Bronchial epithelial cell (primary cell): ENCODE results near the gene SMIM1. TPM values are rescaled to one million over a fixed set of nuclear protein-coding genes. Genes with fewer than 3 reads are reported as not detected.

Source experiments
- DNase-seq: peaks from one replicate; pipeline ENCODE4 v3.0.0-alpha.2; 2010; ENCODE audit warnings: low read depth
- FAIRE-seq: peaks from 2 replicates; lab custom pipeline; 2011; peaks lifted over from hg19 to GRCh38; lab: Jason Lieb, UNC
- H3K27me3 ChIP-seq: 2 replicates; pipeline ENCODE4 v1.5.1; 2011; ENCODE audit warnings: low read length; ENCODE audit not compliant: control insufficient read depth, insufficient read depth
- H3K36me3 ChIP-seq: 2 replicates; pipeline ENCODE4 v1.5.1; 2011; ENCODE audit warnings: low read length; ENCODE audit not compliant: control insufficient read depth, insufficient read depth
- H3K4me3 ChIP-seq: 2 replicates; pipeline ENCODE4 v1.5.1; 2011; ENCODE audit warnings: mild to moderate bottlenecking, low read depth, low read length, control low read depth
- CTCF ChIP-seq: IDR thresholded peaks from 2 replicates; pipeline ENCODE4 v1.5.1; 2011; ENCODE audit warnings: mild to moderate bottlenecking, moderate library complexity, low read length, control low read depth, inconsistent platforms; ENCODE audit not compliant: insufficient read depth, severe bottlenecking
- total RNA-seq: library from RNA; depleted of rRNA; stranded (reverse); fragments of >200 nt; gene quantifications from 2 replicates; pipeline ENCODE4 v1.2.1, GENCODE V29; 2014

Gene SMIM1
- total RNA-seq, 1 donor from 2014 or later, result not detected

DNA sequence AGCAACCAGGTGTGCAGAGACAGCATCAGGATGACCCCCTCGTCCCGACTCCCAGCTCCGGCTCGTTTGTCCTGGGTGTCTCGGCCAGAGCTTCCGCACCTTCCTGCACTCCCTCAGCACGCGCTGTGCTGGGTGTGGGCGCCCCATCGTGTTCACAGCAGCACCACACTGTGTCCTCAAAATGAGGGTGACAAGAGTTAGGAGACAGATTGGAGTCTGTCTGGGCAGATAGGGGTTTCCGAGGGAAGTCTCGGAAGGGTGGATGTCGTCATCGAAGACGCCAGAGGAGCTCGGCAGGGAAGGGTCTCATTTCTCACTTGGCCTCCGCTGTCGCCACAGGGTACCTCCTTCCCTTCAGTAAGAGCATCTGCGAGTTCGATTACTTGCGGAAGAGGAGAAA is 16.2 kb upstream of the SMIM1 start:
- H3K36me3 ChIP-seq, result no peaks in the 10 kb centered on the region
- no peaks in the 10 kb centered on the region for H3K27me3 ChIP-seq
- DNase-seq (no peak), FAIRE-seq (no peak)
- H3K4me3 ChIP-seq, result no peak overlapping the region
- TF ChIP-seq CTCF, result no peak

- Histone ChIP-seq H3K27me3 (no peaks in the 10 kb centered on the region), H3K4me3 (no peak overlapping the region), H3K36me3 (no peaks in the 10 kb centered on the region)
- TF ChIP-seq CTCF, result no peak
- DNase-seq (no peak), FAIRE-seq (no peak)
Observed at GRCh38 chr1:3759164-3759563, 13.4 kb upstream of the SMIM1 start.

DNA sequence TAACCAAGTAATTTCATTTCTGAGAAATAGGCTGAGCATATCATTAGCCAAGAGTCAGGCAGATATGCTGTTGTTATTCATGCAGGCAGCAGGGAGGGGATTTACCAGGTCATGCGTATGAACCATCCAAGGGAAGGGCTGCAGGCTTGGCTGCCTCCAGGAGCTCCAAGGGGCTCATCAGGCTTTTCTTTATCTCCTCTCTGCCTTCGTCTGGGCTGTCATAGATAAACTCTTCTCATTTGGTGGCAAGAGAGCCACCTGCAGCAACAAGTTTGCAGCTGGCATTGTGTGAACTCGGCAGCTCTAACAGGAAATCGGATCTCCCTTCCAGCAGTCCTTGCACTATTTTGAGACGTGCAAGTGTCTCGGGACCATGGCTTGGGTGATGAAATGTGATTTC is 12.8 kb upstream of the SMIM1 start:
- H3K4me3 ChIP-seq, result no peak overlapping the region
- FAIRE-seq (no peak), DNase-seq (no peak)
- no peak for TF ChIP-seq CTCF
- H3K27me3 ChIP-seq, result no peaks in the 10 kb centered on the region
- no peaks in the 10 kb centered on the region for H3K36me3 ChIP-seq

DNA sequence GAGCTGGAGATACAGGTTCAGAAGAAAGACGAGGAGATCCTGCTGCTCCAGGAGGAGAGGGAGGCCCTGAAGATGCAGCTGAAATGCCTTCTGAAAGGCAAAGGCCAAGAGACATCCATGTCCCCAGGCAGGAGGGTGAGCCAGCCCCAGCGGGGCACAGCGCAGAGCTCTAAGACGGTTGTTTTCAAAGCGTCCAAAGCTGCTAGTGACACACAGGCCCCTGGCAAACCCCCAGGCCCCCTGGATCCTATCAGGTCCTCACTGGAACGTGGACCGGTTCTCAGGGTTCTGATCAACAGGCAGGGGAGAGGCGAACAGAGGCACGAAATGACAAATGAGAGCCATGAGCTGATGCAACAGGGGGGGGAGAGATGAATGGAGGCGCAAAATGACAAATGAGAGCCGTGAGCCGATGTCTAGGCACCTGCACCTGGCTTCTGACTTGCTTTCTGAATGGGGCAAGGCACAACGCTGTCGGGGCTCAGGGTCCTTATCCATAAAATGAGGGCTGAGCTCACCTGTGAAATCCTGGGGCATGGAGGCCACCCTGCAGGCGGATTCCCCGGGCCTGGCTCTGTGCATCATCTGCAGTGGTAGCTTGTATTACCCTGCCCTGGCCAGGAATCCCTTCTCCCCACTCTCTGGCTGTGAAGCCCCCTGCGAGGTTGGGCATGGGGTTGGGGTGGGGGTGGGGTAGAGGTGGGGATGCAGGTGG is 11.1 kb upstream of the SMIM1 start:
- no peaks in the 10 kb centered on the region for H3K36me3 ChIP-seq
- no peak for DNase-seq
- TF ChIP-seq CTCF, result no peak
- no peak for FAIRE-seq
- H3K4me3 ChIP-seq, result no peak overlapping the region
- no peaks in the 10 kb centered on the region for H3K27me3 ChIP-seq

- DNase-seq, result no peak
- H3K27me3 ChIP-seq, result no peaks in the 10 kb centered on the region
Observed at GRCh38 chr1:3762151-3762872, 10.2 kb upstream of the SMIM1 start.

More at GRCh38 chr1:3762151-3762872, 10.2 kb upstream of the SMIM1 start:
- no peaks in the 10 kb centered on the region for H3K36me3 ChIP-seq
- TF ChIP-seq CTCF, result no peak
- no peak for FAIRE-seq
- no peak overlapping the region for H3K4me3 ChIP-seq
